Astrocyte (in vitro differentiated cells and primary cell): ENCODE results near the gene UTP11.

Experiments
- CTCF ChIP-seq: IDR thresholded peaks from 2 replicates; pipeline ENCODE4 v1.5.1; 2011; ENCODE audit warnings: low read depth, mild to moderate bottlenecking, inconsistent platforms, low read length, moderate library complexity; ENCODE audit not compliant: insufficient read depth
- EZH2 ChIP-seq: IDR thresholded peaks from 2 replicates; pipeline ENCODE4 v1.6.1; 2012; ENCODE audit warnings: mild to moderate bottlenecking, low read length, inconsistent platforms; ENCODE audit not compliant: insufficient read depth

GRCh38 chr1:38064197-38064903, 51.8 kb downstream of the UTP11 start:
- TF ChIP-seq CTCF, result no peak
- no peak for TF ChIP-seq EZH2
